Testis (tissue), 3 donors: ENCODE results near the gene PSME2. TPM values are rescaled to one million over a fixed set of nuclear protein-coding genes. Genes with fewer than 3 reads are reported as not detected.

Experiments used
- DNase-seq: peaks from one replicate; pipeline ENCODE4 v3.0.0-alpha.2; 2019
- H3K27ac ChIP-seq, 2 donors: fragments of 200-600 bp; sonication (generic); one replicate each; pipeline ENCODE4 v1.5.1; 2019
- H3K27me3 ChIP-seq: fragments of 200-600 bp; sonication (generic); one replicate; pipeline ENCODE4 v1.5.1; 2019
- H3K36me3 ChIP-seq: fragments of 200-600 bp; sonication (generic); one replicate; pipeline ENCODE4 v1.5.1; 2017; ENCODE audit warnings: low read depth; ENCODE audit errors: missing control alignments
- H3K4me1 ChIP-seq: fragments of 200-600 bp; sonication (generic); one replicate; pipeline ENCODE4 v1.5.1; 2019
- H3K4me3 ChIP-seq, 2 donors: fragments of 200-600 bp; sonication (generic); one replicate each; pipeline ENCODE4 v1.5.1; 2017 to 2019
- H3K9me3 ChIP-seq: fragments of 200-600 bp; sonication (generic); one replicate; pipeline ENCODE4 v1.5.1; 2017
- POLR2A ChIP-seq: fragments of 450-650 bp; IDR thresholded peaks from one replicate; pipeline ENCODE4 v1.6.1; 2017; ENCODE audit warnings: antibody characterized with exemption, mild to moderate bottlenecking, moderate library complexity
- WGBS, 2 donors: methylation state at CpG; one replicate each; pipeline ENCODE4 v1.1.5; 2018; 5-methylcytosine and 5-hydroxymethylcytosine counted together
- intact Hi-C: fragments of 100-400 bp; cut with DNase I; formaldehyde crosslinking; loops from one replicate; pipeline ENCODE4 v1.15.1; 2023; ENCODE audit warnings: low total_unique reads
- polyA plus RNA-seq: library from polyadenylated mRNA; stranded (reverse); fragments of 350-450 nt; fragmentation: Illumina TruSeq; extraction: RNeasy Lipid Tissue Mini Kit (QIAGEN cat#74804); gene quantifications from one replicate; pipeline ENCODE4 v1.2.3, GENCODE V29; 2014; ENCODE audit warnings: low read depth, low replicate concordance; ENCODE audit not compliant: insufficient read depth
- total RNA-seq, 2 donors: library from RNA; depleted of rRNA; stranded (reverse); fragments of >200 nt; gene quantifications; one replicate each; pipeline ENCODE4 v1.2.3, GENCODE V29; 2016
- TF ChIP-seq, protein P1 (sequence below), 3 experiments: fragments of 450-650 bp in 2 of 3; fragments of 200-600 bp in 1 of 3; sonication (generic) in 1 of 3; IDR thresholded peaks; one replicate each; pipeline ENCODE4 v1.5.1; 2016 to 2019; ENCODE audit warnings: antibody characterized with exemption in 3 of 3, mild to moderate bottlenecking in 2 of 3, moderate library complexity in 1 of 3

PSME2 gene
- total and polyA plus RNA-seq, 3 donors from 2014 or later: 49.8 to 122 (median 78.1) TPM

DNA sequence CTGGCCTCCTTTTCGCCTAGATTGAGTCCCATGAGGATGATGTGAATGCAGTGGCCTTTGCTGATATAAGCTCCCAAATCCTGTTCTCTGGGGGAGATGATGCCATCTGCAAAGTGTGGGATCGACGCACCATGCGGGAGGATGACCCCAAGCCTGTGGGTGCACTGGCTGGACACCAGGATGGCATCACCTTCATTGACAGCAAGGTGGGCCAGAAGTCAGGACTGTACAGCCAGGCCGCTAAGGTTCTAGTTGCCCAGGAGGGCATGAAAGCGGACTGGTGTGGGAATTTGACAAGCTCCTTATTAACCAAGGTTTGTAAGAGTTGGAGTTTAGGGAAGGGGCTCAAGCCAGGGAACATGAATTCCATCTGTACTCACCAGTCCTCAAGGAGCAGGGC lies 26.7 kb downstream of the PSME2 start:
- no peaks in the 10 kb centered on the region for H3K36me3 ChIP-seq
- no peaks in the 10 kb centered on the region for H3K9me3 ChIP-seq
- no peak overlapping the region for H3K27ac ChIP-seq
- no peaks in the 10 kb centered on the region for H3K27me3 ChIP-seq
- intact Hi-C loops: no loop called here
- WGBS, 2 donors: 99 to 100% methylated on average over 6 of the region's 6 CpGs
- peaks cover 9% of the 10 kb centered on the region for H3K4me1 ChIP-seq
- TF ChIP-seq, protein P1, sequence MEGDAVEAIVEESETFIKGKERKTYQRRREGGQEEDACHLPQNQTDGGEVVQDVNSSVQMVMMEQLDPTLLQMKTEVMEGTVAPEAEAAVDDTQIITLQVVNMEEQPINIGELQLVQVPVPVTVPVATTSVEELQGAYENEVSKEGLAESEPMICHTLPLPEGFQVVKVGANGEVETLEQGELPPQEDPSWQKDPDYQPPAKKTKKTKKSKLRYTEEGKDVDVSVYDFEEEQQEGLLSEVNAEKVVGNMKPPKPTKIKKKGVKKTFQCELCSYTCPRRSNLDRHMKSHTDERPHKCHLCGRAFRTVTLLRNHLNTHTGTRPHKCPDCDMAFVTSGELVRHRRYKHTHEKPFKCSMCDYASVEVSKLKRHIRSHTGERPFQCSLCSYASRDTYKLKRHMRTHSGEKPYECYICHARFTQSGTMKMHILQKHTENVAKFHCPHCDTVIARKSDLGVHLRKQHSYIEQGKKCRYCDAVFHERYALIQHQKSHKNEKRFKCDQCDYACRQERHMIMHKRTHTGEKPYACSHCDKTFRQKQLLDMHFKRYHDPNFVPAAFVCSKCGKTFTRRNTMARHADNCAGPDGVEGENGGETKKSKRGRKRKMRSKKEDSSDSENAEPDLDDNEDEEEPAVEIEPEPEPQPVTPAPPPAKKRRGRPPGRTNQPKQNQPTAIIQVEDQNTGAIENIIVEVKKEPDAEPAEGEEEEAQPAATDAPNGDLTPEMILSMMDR (IDR thresholded peaks at IDR 0.05): no peak
- TF ChIP-seq POLR2A: no peak
- DNase-seq: no peak
- no peak overlapping the region for H3K4me3 ChIP-seq

DNA sequence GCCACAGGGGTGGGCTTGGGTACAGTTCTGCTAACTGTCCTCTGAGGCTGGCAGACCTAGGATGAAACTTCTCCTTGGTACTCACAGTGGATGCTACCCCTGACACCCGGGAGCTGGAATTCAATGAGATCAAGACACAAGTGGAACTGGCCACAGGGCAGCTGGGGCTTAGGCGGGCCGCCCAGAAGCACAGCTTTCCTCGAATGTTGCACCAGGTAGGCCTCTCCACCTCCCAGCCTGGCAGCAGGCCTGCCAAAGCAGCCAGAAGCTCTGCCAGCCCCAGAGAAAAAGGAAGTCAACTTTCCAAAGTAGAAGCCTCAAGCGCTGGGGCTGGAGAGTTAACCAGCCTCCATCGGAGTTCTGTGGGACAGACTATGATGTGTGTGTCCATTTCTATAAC lies 29.2 kb downstream of the PSME2 start:
- DNase-seq: no peak
- no peaks in the 10 kb centered on the region for H3K36me3 ChIP-seq
- no peaks in the 10 kb centered on the region for H3K9me3 ChIP-seq
- H3K27me3 ChIP-seq: no peaks in the 10 kb centered on the region
- H3K4me3 ChIP-seq: no peak overlapping the region
- H3K4me1 ChIP-seq: peaks cover 9% of the 10 kb centered on the region
- 88 to 94% methylated on average over 6 of the region's 6 CpGs for WGBS, 2 donors
- TF ChIP-seq, protein P1 (IDR thresholded peaks at IDR 0.05): no peak
- no peak for TF ChIP-seq POLR2A
- no peak overlapping the region for H3K27ac ChIP-seq
- intact Hi-C loops: no loop called here

DNA sequence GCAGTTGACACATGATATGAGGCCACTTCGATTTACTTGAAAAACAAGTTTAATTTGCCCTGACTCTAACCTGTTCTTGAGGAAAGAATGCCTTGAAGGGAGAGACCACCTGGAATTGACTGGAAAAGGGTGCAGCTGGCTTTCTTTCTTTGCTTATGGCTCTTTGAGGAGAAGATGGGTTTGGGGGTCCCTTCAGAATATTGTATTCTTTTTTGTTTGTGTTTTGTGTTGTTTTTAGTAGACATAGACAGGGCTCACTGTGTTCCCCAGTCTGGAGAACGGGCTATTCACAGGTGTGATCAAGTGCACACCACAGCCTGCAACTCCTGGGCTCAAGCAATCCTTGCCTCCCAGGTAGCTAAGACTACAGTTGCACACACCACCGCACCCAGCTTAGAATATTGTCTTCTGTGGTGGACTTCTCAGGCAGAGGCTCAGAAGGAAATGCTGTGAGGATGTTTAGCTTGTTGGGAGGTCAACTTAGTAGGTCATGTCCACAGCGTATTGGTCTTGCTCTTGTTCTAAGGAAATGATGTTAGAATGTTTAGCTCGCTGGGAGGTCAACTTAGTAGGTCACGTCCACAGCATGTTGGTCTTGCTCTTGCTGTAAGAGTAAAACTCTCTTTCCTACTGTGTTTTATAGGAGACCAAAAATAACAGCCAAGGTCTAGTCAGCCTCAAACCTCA lies 30.1 kb downstream of the PSME2 start:
- intact Hi-C loops: no loop called here
- 75 to 92% methylated on average over 6 of the region's 6 CpGs for WGBS, 2 donors
- H3K4me3 ChIP-seq: peak overlapping the region in 1 of 2 donors; percentile 68

GRCh38 chr14:24115422-24116127 lies 30.8 kb downstream of the PSME2 start:
- Histone ChIP-seq H3K9me3 (no peaks in the 10 kb centered on the region), H3K4me1 (peaks cover 9% of the 10 kb centered on the region), H3K36me3 (no peaks in the 10 kb centered on the region), H3K27ac (peak overlapping the region; percentile 99 to 100), H3K27me3 (no peaks in the 10 kb centered on the region), H3K4me3 (peak overlapping the region; percentile 68 to 76)
- TF ChIP-seq, protein P1 (IDR thresholded peaks at IDR 0.05): no peak
- no peak for TF ChIP-seq POLR2A
- no peak for DNase-seq
- intact Hi-C loops: no loop called here
- WGBS, 2 donors: 3 to 4% methylated on average over 5 to 14 of the region's 14 CpGs

More for the DNA sequence above, 30.1 kb downstream of the PSME2 start:
- peaks cover 9% of the 10 kb centered on the region for H3K4me1 ChIP-seq
- H3K9me3 ChIP-seq: no peaks in the 10 kb centered on the region
- no peaks in the 10 kb centered on the region for H3K36me3 ChIP-seq
- TF ChIP-seq, protein P1 (IDR thresholded peaks at IDR 0.05): no peak
- H3K27me3 ChIP-seq: no peaks in the 10 kb centered on the region
- no peak for DNase-seq
- H3K27ac ChIP-seq: no peak overlapping the region
